WTC11 (cell line): ENCODE results near the gene WDR27. TPM values are rescaled to one million over a fixed set of nuclear protein-coding genes. Genes with fewer than 3 reads are reported as not detected.

Experiments
- ATAC-seq: fragments of 200-7000 bp; cut with Tn5 transposase; 2 replicates; pipeline ENCODE4 v1.10.0; 2021; ENCODE audit warnings: mild to moderate bottlenecking, moderate library complexity
- CTCF ChIA-PET: fragments of 300-600 bp; sonication (Branson Sonifier 250); formaldehyde crosslinking; loops from one replicate; lab custom pipeline; 2021; ENCODE audit warnings: antibody characterized with exemption; lab: Charles Lee
- POLR2A ChIA-PET: fragments of 350-600 bp; sonication (Branson Sonifier 250); formaldehyde crosslinking; loops from one replicate; lab custom pipeline; 2021; ENCODE audit warnings: antibody characterized with exemption; lab: Charles Lee
- DNase-seq: peaks from one replicate; pipeline ENCODE4 v3.0.0; 2021; ENCODE audit warnings: low spot score
- H3K27ac Mint-ChIP-seq: 2 replicates; pipeline ENCODE4 v1.8.0; 2021; ENCODE audit warnings: mixed read lengths
- H3K27me3 Mint-ChIP-seq: 2 replicates; pipeline ENCODE4 v1.8.0; 2021; ENCODE audit warnings: low read depth, mild to moderate bottlenecking, moderate library complexity, mixed read lengths
- H3K36me3 Mint-ChIP-seq: 2 replicates; pipeline ENCODE4 v1.8.0; 2021; ENCODE audit warnings: mixed read lengths
- H3K4me1 Mint-ChIP-seq: 2 replicates; pipeline ENCODE4 v1.8.0; 2022; ENCODE audit warnings: mixed read lengths
- H3K4me3 Mint-ChIP-seq: 2 replicates; pipeline ENCODE4 v1.8.0; 2021; ENCODE audit warnings: mild to moderate bottlenecking, moderate library complexity, mixed read lengths
- H3K9me3 Mint-ChIP-seq: 2 replicates; pipeline ENCODE4 v1.8.0; 2021; ENCODE audit warnings: mixed read lengths
- ARID4B ChIP-seq: sonication (generic); formaldehyde crosslinking; IDR thresholded peaks from 2 replicates; pipeline ENCODE4 v1.8.0; 2023; ENCODE audit warnings: missing genetic modification reagents, mild to moderate bottlenecking, borderline replicate concordance
- ATF1 ChIP-seq: sonication (generic); formaldehyde crosslinking; IDR thresholded peaks from 2 replicates; pipeline ENCODE4 v1.8.1; 2023; ENCODE audit warnings: mild to moderate bottlenecking, moderate library complexity, missing genetic modification reagents
- CREM ChIP-seq: sonication (generic); formaldehyde crosslinking; IDR thresholded peaks from 2 replicates; pipeline ENCODE4 v1.8.1; 2022; ENCODE audit warnings: mild to moderate bottlenecking, missing genetic modification reagents, moderate library complexity
- E2F4 ChIP-seq: sonication (generic); formaldehyde crosslinking; IDR thresholded peaks from 2 replicates; pipeline ENCODE4 v1.8.1; 2022; ENCODE audit warnings: low read depth, mild to moderate bottlenecking, moderate library complexity, missing genetic modification reagents, borderline replicate concordance
- FOXK1 ChIP-seq: sonication (generic); formaldehyde crosslinking; IDR thresholded peaks from 2 replicates; pipeline ENCODE4 v1.8.0; 2022; ENCODE audit warnings: mild to moderate bottlenecking, moderate library complexity, missing genetic modification reagents
- GTF2I ChIP-seq: fragments of 250-450 bp; sonication (Bioruptor Pico); conservative IDR thresholded peaks from 2 replicates; pipeline ENCODE4 v1.4.0; 2021; ENCODE audit warnings: mild to moderate bottlenecking
- HMGA2 ChIP-seq: fragments of 250-450 bp; sonication (Bioruptor Pico); IDR thresholded peaks from 2 replicates; pipeline ENCODE4 v1.4.0; 2021; ENCODE audit warnings: mild to moderate bottlenecking, moderate library complexity
- HMGXB4 ChIP-seq: sonication (generic); formaldehyde crosslinking; IDR thresholded peaks from 2 replicates; pipeline ENCODE4 v1.8.1; 2023; ENCODE audit warnings: mild to moderate bottlenecking, moderate library complexity, missing genetic modification reagents
- OVOL2 ChIP-seq: fragments of 250-450 bp; sonication (Bioruptor Pico); IDR thresholded peaks from 2 replicates; pipeline ENCODE4 v1.9.0; 2021; ENCODE audit warnings: mild to moderate bottlenecking, borderline replicate concordance
- PRRX2 ChIP-seq: fragments of 250-450 bp; sonication (Bioruptor Pico); IDR thresholded peaks from 2 replicates; pipeline ENCODE4 v1.8.0; 2021; ENCODE audit warnings: mild to moderate bottlenecking
- SMAD3 ChIP-seq: sonication (generic); formaldehyde crosslinking; IDR thresholded peaks from 2 replicates; pipeline ENCODE4 v1.8.0; 2022; ENCODE audit warnings: missing genetic modification reagents, mild to moderate bottlenecking, borderline replicate concordance
- SOX15 ChIP-seq: fragments of 250-450 bp; sonication (Bioruptor Pico); IDR thresholded peaks from 2 replicates; pipeline ENCODE4 v1.9.0; 2021; ENCODE audit warnings: mild to moderate bottlenecking
- STAT6 ChIP-seq: sonication (generic); formaldehyde crosslinking; conservative IDR thresholded peaks from 2 replicates; pipeline ENCODE4 v1.8.1; 2023; ENCODE audit warnings: mild to moderate bottlenecking, low read depth, missing genetic modification reagents, moderate library complexity
- USF1 ChIP-seq: sonication (generic); formaldehyde crosslinking; IDR thresholded peaks from 2 replicates; pipeline ENCODE4 v1.8.0; 2022; ENCODE audit warnings: mild to moderate bottlenecking, missing genetic modification reagents
- ZMAT4 ChIP-seq: fragments of 250-450 bp; sonication (Bioruptor Pico); IDR thresholded peaks from 2 replicates; pipeline ENCODE4 v1.9.0; 2021; ENCODE audit warnings: mild to moderate bottlenecking
- ZNF219 ChIP-seq: sonication (generic); formaldehyde crosslinking; IDR thresholded peaks from 2 replicates; pipeline ENCODE4 v1.8.0; 2023; ENCODE audit warnings: missing genetic modification reagents, mild to moderate bottlenecking, borderline replicate concordance
- ZNF423 ChIP-seq: fragments of 250-450 bp; sonication (Bioruptor Pico); IDR thresholded peaks from 2 replicates; pipeline ENCODE4 v2.1.2; 2022; ENCODE audit warnings: mild to moderate bottlenecking, moderate library complexity
- ZNF425 ChIP-seq: fragments of 250-450 bp; sonication (Bioruptor Pico); conservative IDR thresholded peaks from 2 replicates; pipeline ENCODE4 v1.9.0; 2021; ENCODE audit warnings: mild to moderate bottlenecking
- total RNA-seq: library from RNA; stranded (reverse); gene quantifications from 3 replicates; pipeline ENCODE4 v1.2.3, GENCODE V29; 2021

WDR27 gene
- total RNA-seq, 1 experiment from 2014 or later = 126 TPM

GRCh38 chr6:169643521-169643920 lies 58.3 kb downstream of the WDR27 start:
- no peak for DNase-seq
- Mint-ChIP-seq H3K9me3 (no peaks in the 10 kb centered on the region), H3K4me1 (no peaks in the 10 kb centered on the region), H3K4me3 (no peak overlapping the region), H3K36me3 (peaks cover 20% of the 10 kb centered on the region), H3K27me3 (no peaks in the 10 kb centered on the region), H3K27ac (no peak overlapping the region)
- TF ChIP-seq CREM (CRISPR knock-in tag) = no peak
- TF ChIP-seq ZNF219 (CRISPR knock-in tag) = no peak
- TF ChIP-seq ZNF423 = no peak
- no peak for TF ChIP-seq STAT6
- no peak for TF ChIP-seq SOX15 (CRISPR knock-in tag)
- no peak for TF ChIP-seq FOXK1 (CRISPR knock-in tag)
- no peak for TF ChIP-seq USF1 (CRISPR knock-in tag)
- TF ChIP-seq ZMAT4 (CRISPR knock-in tag) = no peak
- no peak for TF ChIP-seq ARID4B (CRISPR knock-in tag)
- TF ChIP-seq E2F4 (CRISPR knock-in tag) = no peak
- no peak for TF ChIP-seq PRRX2
- TF ChIP-seq ATF1 = no peak
- no peak for TF ChIP-seq SMAD3 (CRISPR knock-in tag)
- no peak for TF ChIP-seq HMGA2 (CRISPR knock-in tag)
- no peak for TF ChIP-seq ZNF425 (CRISPR knock-in tag)
- TF ChIP-seq OVOL2 = no peak
- no peak for TF ChIP-seq HMGXB4 (CRISPR knock-in tag)
- TF ChIP-seq GTF2I (CRISPR knock-in tag) = no peak
- ChIA-PET CTCF (no interaction called here), POLR2A (no interaction called here)
- no peak for ATAC-seq
